Measurements from ENCODE around the gene VKORC1L1. TPM values are rescaled to one million over a fixed set of nuclear protein-coding genes. Genes with fewer than 3 reads are reported as not detected.

The VKORC1L1 gene
- total RNA-seq, 1 experiment from 2014 or later: 29.4 TPM

DNA sequence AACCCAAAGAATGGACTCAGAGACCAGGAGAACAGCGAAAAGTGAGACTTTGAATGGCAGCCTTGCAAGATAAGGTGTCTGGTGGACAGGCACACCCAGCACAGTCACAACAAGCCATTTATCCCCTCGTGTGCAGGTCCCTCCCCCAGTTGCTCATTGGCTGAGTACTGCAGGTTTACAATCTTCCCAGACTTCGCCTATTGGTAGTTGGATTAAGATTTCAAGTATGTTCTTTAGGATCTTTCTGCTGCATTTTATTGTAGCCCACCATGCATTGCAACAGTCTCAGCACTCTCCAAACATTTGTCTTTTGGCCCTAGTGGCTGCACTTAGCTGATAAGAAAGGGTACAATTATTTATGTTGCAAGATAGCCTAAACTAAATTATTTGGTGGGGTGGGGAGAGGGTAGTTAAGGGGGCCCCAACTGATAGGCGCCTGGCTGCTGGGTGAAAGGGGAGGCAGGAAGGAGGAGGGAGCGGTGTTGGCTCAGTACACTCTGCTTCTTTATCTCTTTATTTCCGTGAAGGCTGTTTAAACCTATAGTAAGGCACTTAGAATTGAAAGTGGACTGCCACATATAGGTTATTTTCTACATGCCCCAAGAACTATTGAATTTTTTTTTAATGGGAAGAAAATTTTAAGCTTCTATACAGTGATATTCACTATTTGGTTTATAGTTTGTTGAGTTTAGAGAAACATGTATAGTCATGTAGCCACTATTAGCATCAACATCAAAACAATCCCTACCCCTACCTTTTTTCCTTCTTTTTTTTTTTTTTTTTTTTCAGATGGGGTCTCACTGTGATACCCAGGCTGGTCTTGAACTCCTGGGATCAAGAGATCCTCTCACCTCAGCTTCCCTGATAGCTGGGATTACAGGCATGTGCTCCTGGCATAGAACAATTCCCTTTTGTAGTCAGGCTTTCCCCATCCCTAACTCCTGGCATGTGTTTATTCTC, 54.9 kb downstream of the VKORC1L1 start:
- WGBS (ENCODE audit: extremely low coverage, insufficient read length, low lambda C conversion rate): no CpG with 5 or more reads among the region's 6 CpGs
- H3K4me2 ChIP-seq (ENCODE audit: insufficient read depth, insufficient read length, low read length): no peak overlapping the region
- no peaks in the 10 kb centered on the region for H4K20me1 ChIP-seq (ENCODE audit: control insufficient read depth, insufficient read depth, insufficient read length)
- H3K4me3 Mint-ChIP-seq: no peak overlapping the region; a peak in 1 of 5 replicates
- H3K79me1 ChIP-seq (ENCODE audit: insufficient read depth, low read depth, low read length, poor library complexity, severe bottlenecking): peaks cover under 1% of the 10 kb centered on the region
- H2BK15ac ChIP-seq (ENCODE audit: low read depth, low read length): no peak overlapping the region
- no peak overlapping the region for H4K5ac ChIP-seq (ENCODE audit: insufficient read length, low read depth, low read length)
- no peaks in the 10 kb centered on the region for H3K27me3 ChIP-seq (ENCODE audit: insufficient read depth, low read length)
- H3K27me3 Mint-ChIP-seq (ENCODE audit: low read depth): no peaks in the 10 kb centered on the region
- no peak overlapping the region for H2AK5ac ChIP-seq (ENCODE audit: insufficient read length, low read length)
- TF ChIP-seq, protein P1, sequence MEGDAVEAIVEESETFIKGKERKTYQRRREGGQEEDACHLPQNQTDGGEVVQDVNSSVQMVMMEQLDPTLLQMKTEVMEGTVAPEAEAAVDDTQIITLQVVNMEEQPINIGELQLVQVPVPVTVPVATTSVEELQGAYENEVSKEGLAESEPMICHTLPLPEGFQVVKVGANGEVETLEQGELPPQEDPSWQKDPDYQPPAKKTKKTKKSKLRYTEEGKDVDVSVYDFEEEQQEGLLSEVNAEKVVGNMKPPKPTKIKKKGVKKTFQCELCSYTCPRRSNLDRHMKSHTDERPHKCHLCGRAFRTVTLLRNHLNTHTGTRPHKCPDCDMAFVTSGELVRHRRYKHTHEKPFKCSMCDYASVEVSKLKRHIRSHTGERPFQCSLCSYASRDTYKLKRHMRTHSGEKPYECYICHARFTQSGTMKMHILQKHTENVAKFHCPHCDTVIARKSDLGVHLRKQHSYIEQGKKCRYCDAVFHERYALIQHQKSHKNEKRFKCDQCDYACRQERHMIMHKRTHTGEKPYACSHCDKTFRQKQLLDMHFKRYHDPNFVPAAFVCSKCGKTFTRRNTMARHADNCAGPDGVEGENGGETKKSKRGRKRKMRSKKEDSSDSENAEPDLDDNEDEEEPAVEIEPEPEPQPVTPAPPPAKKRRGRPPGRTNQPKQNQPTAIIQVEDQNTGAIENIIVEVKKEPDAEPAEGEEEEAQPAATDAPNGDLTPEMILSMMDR (conservative IDR thresholded peaks at IDR 0.05): no peak
- no peak overlapping the region for H3K4ac ChIP-seq (ENCODE audit: low read depth, low read length)
- H3K4me1 Mint-ChIP-seq: peaks cover 4 to 5% of the 10 kb centered on the region in 2 experiments; a peak in 2 of 4 replicates
- no peaks in the 10 kb centered on the region for H3K36me3 Mint-ChIP-seq (ENCODE audit: insufficient read depth in 1 of 3, low read depth in 3 of 3)
- H3K27ac ChIP-seq (ENCODE audit: insufficient read length, low read depth, low read length): no peak overlapping the region
- no peak overlapping the region for H3K14ac ChIP-seq (ENCODE audit: insufficient read depth, low read length)
- no peak overlapping the region for H3K18ac ChIP-seq (ENCODE audit: insufficient read length, low read depth, low read length)
- no peak overlapping the region for H3K23ac ChIP-seq (ENCODE audit: insufficient read length, low read depth, low read length)
- no peak overlapping the region for H2BK20ac ChIP-seq (ENCODE audit: low read depth, low read length, poor library complexity, severe bottlenecking)
- H3K9me3 Mint-ChIP-seq: no peaks in the 10 kb centered on the region
- H4K91ac ChIP-seq (ENCODE audit: insufficient read length, low read depth, low read length): no peak overlapping the region
- H4K8ac ChIP-seq (replicated peaks; ENCODE audit: insufficient read length, low read depth, low read length): no peak overlapping the region
- H3K79me2 ChIP-seq (ENCODE audit: insufficient read depth, low read length): peaks cover 1% of the 10 kb centered on the region; the same call in 1 of the 2 replicates
- H2BK5ac ChIP-seq (ENCODE audit: insufficient read length, low read length): no peak overlapping the region
- no peak overlapping the region for H2BK120ac ChIP-seq (ENCODE audit: low read depth, low read length, poor library complexity, severe bottlenecking)
- H3K9me3 ChIP-seq (ENCODE audit: control insufficient read depth, low read depth, low read length): no peaks in the 10 kb centered on the region
- H3T11ph ChIP-seq (ENCODE audit: low read length): no peak overlapping the region
- no peak overlapping the region for H3K9ac ChIP-seq (ENCODE audit: extremely low read depth, insufficient read length, low read length)
- H3K27ac Mint-ChIP-seq: peak overlapping the region in 1 of 3 experiments; percentile 5; a peak in 2 of 7 replicates
- no peak overlapping the region for H3K56ac ChIP-seq (ENCODE audit: insufficient read length, low read depth, low read length)
- no peak overlapping the region for H2BK12ac ChIP-seq (ENCODE audit: insufficient read length, low read depth, low read length)
- DNase-seq: no peak
- no peaks in the 10 kb centered on the region for H3K23me2 ChIP-seq (ENCODE audit: insufficient read length, low read depth, low read length, poor library complexity, severe bottlenecking)
- no peaks in the 10 kb centered on the region; the same call in 1 of the 2 replicates for H3K4me1 ChIP-seq (ENCODE audit: insufficient read depth, low read length)
- H2AFZ ChIP-seq (ENCODE audit: low read length): no peak overlapping the region

Measured in H9 (cell line).